Jurkat, Clone E6-1 (cell line): ENCODE data around the gene GPR12.
A peak's percentile ranks its signal among the peaks of the same experiment; 100 is the strongest.

Experiments
- DNase-seq: peaks from one replicate; pipeline ENCODE4 v3.0.0-alpha.2; 2011; ENCODE audit warnings: low read depth, low spot score
- H3K4me3 ChIP-seq: 2 replicates; pipeline ENCODE4 v1.5.1; 2011; ENCODE audit warnings: mild to moderate bottlenecking, low read length, control low read depth, moderate library complexity

GPR12 gene

GRCh38 chr13:26709461-26709860 lies 51.1 kb downstream of the GPR12 start:
- H3K4me3 ChIP-seq: no peak overlapping the region
- no peak for DNase-seq

- DNase-seq: no peak
- H3K4me3 ChIP-seq: no peak overlapping the region
Measured at GRCh38 chr13:26708007-26708297, 52.6 kb downstream of the GPR12 start.

- peak; percentile 63 for DNase-seq
- no peak overlapping the region for H3K4me3 ChIP-seq
Measured at GRCh38 chr13:26707122-26708006, 53.2 kb downstream of the GPR12 start.

- no peak for DNase-seq
- no peak overlapping the region for H3K4me3 ChIP-seq
Measured at GRCh38 chr13:26706381-26706780, 54.2 kb downstream of the GPR12 start.

- H3K4me3 ChIP-seq: no peak overlapping the region
- no peak for DNase-seq
Measured at GRCh38 chr13:26705536-26705935, 55.0 kb downstream of the GPR12 start.
